Measurements from ENCODE around the gene THAP8. TPM values are rescaled to one million over a fixed set of nuclear protein-coding genes. Genes with fewer than 3 reads are reported as not detected.

Gene THAP8
- total and polyA plus RNA-seq, 2 of the 4 experiments (the other 2 are of a cell fraction) = 1.8 to 5.9 TPM

DNA sequence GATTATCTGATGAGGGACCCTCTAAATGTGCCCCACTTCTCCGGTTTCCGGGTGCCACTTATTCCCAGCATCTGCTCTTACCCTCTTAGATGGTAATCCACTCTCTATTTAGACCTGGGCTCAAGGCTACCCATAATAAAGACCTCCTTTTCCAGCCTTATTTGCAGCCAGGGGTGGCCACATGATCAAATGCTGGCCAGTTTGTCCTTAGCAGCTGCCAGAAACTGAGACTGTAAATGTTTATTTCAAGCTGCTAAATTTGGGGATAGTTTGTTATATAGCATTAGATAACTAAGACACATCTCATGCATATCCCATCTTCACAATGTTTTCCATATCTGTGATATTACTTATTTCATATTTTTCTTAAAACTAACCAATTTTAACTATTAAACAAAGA is 10.1 kb downstream of the THAP8 start:
- Histone ChIP-seq H3K27ac (ENCODE audit: insufficient read depth, low read length) (peak overlapping the region; percentile 37; the same call in 1 of the 2 replicates), H3K9me3 (ENCODE audit: control insufficient read depth, insufficient read depth, low read length) (no peaks in the 10 kb centered on the region), H2BK15ac (ENCODE audit: low read depth, low read length) (no peak overlapping the region), H3K14ac (replicated peaks; ENCODE audit: low read depth, low read length) (no peak overlapping the region), H4K8ac (ENCODE audit: low read depth in 2 of 2, low read length in 2 of 2) (no peak overlapping the region), H2BK120ac (ENCODE audit: low read depth, low read length) (no peak overlapping the region), H4K91ac (ENCODE audit: insufficient read depth, low read depth, low read length) (no peak overlapping the region), H2AK5ac (ENCODE audit: low read depth, low read length) (no peak overlapping the region), H3K18ac (ENCODE audit: low read depth, low read length) (no peak overlapping the region), H2BK20ac (ENCODE audit: low read depth, low read length) (no peak overlapping the region), H2BK5ac (ENCODE audit: low read depth, low read length, poor library complexity, severe bottlenecking) (no peak overlapping the region), H3K36me3 (ENCODE audit: control insufficient read depth, insufficient read depth, low read length) (peaks cover 5% of the 10 kb centered on the region), H3K9ac (ENCODE audit: low read depth, low read length) (no peak overlapping the region), H4K20me1 (ENCODE audit: insufficient read depth, low read length) (no peaks in the 10 kb centered on the region), H3K4ac (ENCODE audit: low read depth, low read length) (no peak overlapping the region), H2AFZ (replicated peaks; ENCODE audit: low read length, poor library complexity) (no peak overlapping the region), H4K5ac (ENCODE audit: low read depth, low read length) (no peak overlapping the region), H3K27me3 (ENCODE audit: control insufficient read depth, insufficient read depth, low read length) (no peaks in the 10 kb centered on the region), H3K9me1 (ENCODE audit: insufficient read depth, low read length) (no peaks in the 10 kb centered on the region; the same call in 1 of the 2 replicates), H3K4me2 (ENCODE audit: low read depth, low read length) (no peak overlapping the region), H3K23ac (ENCODE audit: low read depth, low read length) (no peak overlapping the region), H3K4me1 (ENCODE audit: control insufficient read depth, insufficient read depth, low read length) (peaks cover 9% of the 10 kb centered on the region), H3K56ac (ENCODE audit: extremely low read depth, insufficient read depth, low read length) (no peak overlapping the region), H2AK9ac (replicated peaks; ENCODE audit: low read depth, low read length, poor library complexity) (no peak overlapping the region), H3K79me1 (ENCODE audit: low read depth in 1 of 2, low read length in 2 of 2) (peaks cover 4 to 21% of the 10 kb centered on the region in 2 experiments; a peak in 3 of 4 replicates), H3K4me3 (ENCODE audit: insufficient read depth, low read depth, low read length) (no peak overlapping the region)
- no TSS peak for BruUV-seq (replicated peaks)
- ChIA-PET POLR2A (ENCODE audit: unreplicated experiment) (no interaction called here), CTCF (interaction anchor here (0.7 kb wide), 1 partner anchor 157 kb away, joined by 4 read pairs; no protein-coding TSS in a partner anchor)
- dilution Hi-C loops (cut with HindIII; ENCODE audit: low sequenced_read_pairs, unreplicated experiment) (no loop called here), intact Hi-C loops (cut with micrococcal nuclease) (no loop called here), in situ Hi-C loops (cut with MboI; ENCODE audit: low sequenced_read_pairs) (no loop called here)
- ATAC-seq (ENCODE audit: low read depth) (no peak), DNase-seq (no peak)
- 80% methylated on average over 1 of the region's 2 CpGs; no CpG with 5 or more reads in 1 of the 2 experiments for WGBS, 2 experiments (ENCODE audit: extremely low coverage in 2 of 2, insufficient read length in 1 of 2)
- TF ChIP-seq, protein P1, sequence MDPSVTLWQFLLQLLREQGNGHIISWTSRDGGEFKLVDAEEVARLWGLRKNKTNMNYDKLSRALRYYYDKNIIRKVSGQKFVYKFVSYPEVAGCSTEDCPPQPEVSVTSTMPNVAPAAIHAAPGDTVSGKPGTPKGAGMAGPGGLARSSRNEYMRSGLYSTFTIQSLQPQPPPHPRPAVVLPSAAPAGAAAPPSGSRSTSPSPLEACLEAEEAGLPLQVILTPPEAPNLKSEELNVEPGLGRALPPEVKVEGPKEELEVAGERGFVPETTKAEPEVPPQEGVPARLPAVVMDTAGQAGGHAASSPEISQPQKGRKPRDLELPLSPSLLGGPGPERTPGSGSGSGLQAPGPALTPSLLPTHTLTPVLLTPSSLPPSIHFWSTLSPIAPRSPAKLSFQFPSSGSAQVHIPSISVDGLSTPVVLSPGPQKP (IDR thresholded peaks at IDR 0.05; ENCODE audit: borderline replicate concordance, low read depth, low read length) = no peak
- TF ChIP-seq MAZ (IDR thresholded peaks at IDR 0.05; ENCODE audit: borderline replicate concordance, low read depth, low read length) (no peak), SMC3 (IDR thresholded peaks at IDR 0.05; ENCODE audit: low read depth, low read length) (no peak), RAD21 (IDR thresholded peaks at IDR 0.05; ENCODE audit: low read length) (no peak), MAFK (IDR thresholded peaks at IDR 0.05; ENCODE audit: low read depth, low read length) (no peak), RFX5 (IDR thresholded peaks at IDR 0.05; ENCODE audit: low read depth, low read length) (no peak), NFE2L2 (IDR thresholded peaks at IDR 0.05; ENCODE audit: low read depth, low read length) (no peak), FOS (IDR thresholded peaks at IDR 0.05; ENCODE audit: low read depth, low read length) (no peak), RCOR1 (IDR thresholded peaks at IDR 0.05; ENCODE audit: insufficient replicate concordance, low read length) (no peak), POLR2A (IDR thresholded peaks at IDR 0.05; ENCODE audit: low read depth, low read length) (no peak), MXI1 (IDR thresholded peaks at IDR 0.05; ENCODE audit: borderline replicate concordance, low read depth, low read length) (no peak), CHD1 (IDR thresholded peaks at IDR 0.05; ENCODE audit: low read depth, low read length) (no peak), BHLHE40 (IDR thresholded peaks at IDR 0.05; ENCODE audit: low read depth, low read length) (no peak)
- TF ChIP-seq, protein P2, sequence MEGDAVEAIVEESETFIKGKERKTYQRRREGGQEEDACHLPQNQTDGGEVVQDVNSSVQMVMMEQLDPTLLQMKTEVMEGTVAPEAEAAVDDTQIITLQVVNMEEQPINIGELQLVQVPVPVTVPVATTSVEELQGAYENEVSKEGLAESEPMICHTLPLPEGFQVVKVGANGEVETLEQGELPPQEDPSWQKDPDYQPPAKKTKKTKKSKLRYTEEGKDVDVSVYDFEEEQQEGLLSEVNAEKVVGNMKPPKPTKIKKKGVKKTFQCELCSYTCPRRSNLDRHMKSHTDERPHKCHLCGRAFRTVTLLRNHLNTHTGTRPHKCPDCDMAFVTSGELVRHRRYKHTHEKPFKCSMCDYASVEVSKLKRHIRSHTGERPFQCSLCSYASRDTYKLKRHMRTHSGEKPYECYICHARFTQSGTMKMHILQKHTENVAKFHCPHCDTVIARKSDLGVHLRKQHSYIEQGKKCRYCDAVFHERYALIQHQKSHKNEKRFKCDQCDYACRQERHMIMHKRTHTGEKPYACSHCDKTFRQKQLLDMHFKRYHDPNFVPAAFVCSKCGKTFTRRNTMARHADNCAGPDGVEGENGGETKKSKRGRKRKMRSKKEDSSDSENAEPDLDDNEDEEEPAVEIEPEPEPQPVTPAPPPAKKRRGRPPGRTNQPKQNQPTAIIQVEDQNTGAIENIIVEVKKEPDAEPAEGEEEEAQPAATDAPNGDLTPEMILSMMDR (conservative IDR thresholded peaks at IDR 0.05; ENCODE audit: low read depth, low read length) = no peak
- TF ChIP-seq, protein P3, sequence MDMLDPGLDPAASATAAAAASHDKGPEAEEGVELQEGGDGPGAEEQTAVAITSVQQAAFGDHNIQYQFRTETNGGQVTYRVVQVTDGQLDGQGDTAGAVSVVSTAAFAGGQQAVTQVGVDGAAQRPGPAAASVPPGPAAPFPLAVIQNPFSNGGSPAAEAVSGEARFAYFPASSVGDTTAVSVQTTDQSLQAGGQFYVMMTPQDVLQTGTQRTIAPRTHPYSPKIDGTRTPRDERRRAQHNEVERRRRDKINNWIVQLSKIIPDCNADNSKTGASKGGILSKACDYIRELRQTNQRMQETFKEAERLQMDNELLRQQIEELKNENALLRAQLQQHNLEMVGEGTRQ (IDR thresholded peaks at IDR 0.05; ENCODE audit: low read depth, low read length) = no peak
